Mesothelial cell of epicardium (in vitro differentiated cells): ENCODE data around the gene RYR2. TPM values are rescaled to one million over a fixed set of nuclear protein-coding genes. Genes with fewer than 3 reads are reported as not detected.
"Not testable (repeated sequence)": the region's sequence is repeated elsewhere in the genome, so short reads cannot be mapped to it uniquely, and the experiment has no call there.

Experiments
- DNase-seq, 2 experiments: peaks; one replicate each; pipeline ENCODE4 v3.0.0; 2021; ENCODE audit warnings: low spot score in 2 of 2; ENCODE audit not compliant: unreplicated experiment in 2 of 2
- H3K27ac Mint-ChIP-seq: 2 replicates; pipeline ENCODE4 v1.8.0; 2021; ENCODE audit warnings: mixed read lengths
- H3K27me3 Mint-ChIP-seq: 2 replicates; pipeline ENCODE4 v1.8.0; 2021; ENCODE audit warnings: low read depth, mixed read lengths
- H3K36me3 Mint-ChIP-seq: 2 replicates; pipeline ENCODE4 v1.8.0; 2021; ENCODE audit warnings: mixed read lengths
- H3K4me1 Mint-ChIP-seq: 2 replicates; pipeline ENCODE4 v1.8.0; 2021; ENCODE audit warnings: mixed read lengths
- H3K4me3 Mint-ChIP-seq: 2 replicates; pipeline ENCODE4 v1.8.0; 2021; ENCODE audit warnings: mild to moderate bottlenecking, moderate library complexity, mixed read lengths
- H3K9me3 Mint-ChIP-seq: 2 replicates; pipeline ENCODE4 v1.8.0; 2021; ENCODE audit warnings: mixed read lengths
- total RNA-seq: library from RNA; stranded (reverse); gene quantifications from 3 replicates; pipeline ENCODE4 v1.2.1, GENCODE V29; 2021
- TF ChIP-seq, protein P1 (sequence below): fragments of 200-600 bp; sonication (generic); IDR thresholded peaks from one replicate; pipeline ENCODE4 v1.5.0; 2021; ENCODE audit warnings: antibody characterized with exemption; ENCODE audit not compliant: unreplicated experiment

RYR2 gene
- total RNA-seq, 1 donor from 2014 or later: 6.1 TPM

- H3K36me3 Mint-ChIP-seq: no peaks in the 10 kb centered on the region
- no peak overlapping the region for H3K27ac Mint-ChIP-seq
These were observed 228.0 kb downstream of the RYR2 start for GRCh38 chr1:237269938-237270337.

DNA sequence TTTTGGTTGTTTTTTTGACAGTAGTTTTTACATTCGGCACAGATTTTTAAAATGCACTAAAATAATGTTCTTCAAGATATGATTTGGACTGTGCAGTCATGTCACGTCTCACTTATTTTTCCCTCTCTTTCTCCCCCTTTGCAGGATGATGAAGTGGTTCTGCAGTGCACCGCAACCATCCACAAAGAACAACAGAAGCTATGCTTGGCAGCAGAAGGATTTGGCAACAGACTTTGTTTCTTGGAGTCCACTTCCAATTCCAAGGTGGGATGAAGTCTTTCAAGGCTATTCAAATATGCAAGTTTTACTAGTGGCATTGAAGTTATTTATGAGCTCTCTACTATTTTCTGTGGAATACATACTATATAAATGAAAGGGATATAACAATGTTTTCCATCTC lies 228.4 kb downstream of the RYR2 start:
- no peaks in the 10 kb centered on the region for H3K4me1 Mint-ChIP-seq
- H3K27ac Mint-ChIP-seq: no peak overlapping the region
- no peaks in the 10 kb centered on the region for H3K36me3 Mint-ChIP-seq
- TF ChIP-seq, protein P1, sequence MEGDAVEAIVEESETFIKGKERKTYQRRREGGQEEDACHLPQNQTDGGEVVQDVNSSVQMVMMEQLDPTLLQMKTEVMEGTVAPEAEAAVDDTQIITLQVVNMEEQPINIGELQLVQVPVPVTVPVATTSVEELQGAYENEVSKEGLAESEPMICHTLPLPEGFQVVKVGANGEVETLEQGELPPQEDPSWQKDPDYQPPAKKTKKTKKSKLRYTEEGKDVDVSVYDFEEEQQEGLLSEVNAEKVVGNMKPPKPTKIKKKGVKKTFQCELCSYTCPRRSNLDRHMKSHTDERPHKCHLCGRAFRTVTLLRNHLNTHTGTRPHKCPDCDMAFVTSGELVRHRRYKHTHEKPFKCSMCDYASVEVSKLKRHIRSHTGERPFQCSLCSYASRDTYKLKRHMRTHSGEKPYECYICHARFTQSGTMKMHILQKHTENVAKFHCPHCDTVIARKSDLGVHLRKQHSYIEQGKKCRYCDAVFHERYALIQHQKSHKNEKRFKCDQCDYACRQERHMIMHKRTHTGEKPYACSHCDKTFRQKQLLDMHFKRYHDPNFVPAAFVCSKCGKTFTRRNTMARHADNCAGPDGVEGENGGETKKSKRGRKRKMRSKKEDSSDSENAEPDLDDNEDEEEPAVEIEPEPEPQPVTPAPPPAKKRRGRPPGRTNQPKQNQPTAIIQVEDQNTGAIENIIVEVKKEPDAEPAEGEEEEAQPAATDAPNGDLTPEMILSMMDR: no peak
- no peak overlapping the region for H3K4me3 Mint-ChIP-seq
- H3K9me3 Mint-ChIP-seq: no peaks in the 10 kb centered on the region
- no peaks in the 10 kb centered on the region for H3K27me3 Mint-ChIP-seq
- no peak for DNase-seq

More at GRCh38 chr1:237269938-237270337, 228.0 kb downstream of the RYR2 start:
- no peak for DNase-seq
- TF ChIP-seq, protein P1: no peak
- no peaks in the 10 kb centered on the region for H3K9me3 Mint-ChIP-seq
- no peak overlapping the region for H3K4me3 Mint-ChIP-seq
- no peaks in the 10 kb centered on the region for H3K27me3 Mint-ChIP-seq
- H3K4me1 Mint-ChIP-seq: no peaks in the 10 kb centered on the region

DNA sequence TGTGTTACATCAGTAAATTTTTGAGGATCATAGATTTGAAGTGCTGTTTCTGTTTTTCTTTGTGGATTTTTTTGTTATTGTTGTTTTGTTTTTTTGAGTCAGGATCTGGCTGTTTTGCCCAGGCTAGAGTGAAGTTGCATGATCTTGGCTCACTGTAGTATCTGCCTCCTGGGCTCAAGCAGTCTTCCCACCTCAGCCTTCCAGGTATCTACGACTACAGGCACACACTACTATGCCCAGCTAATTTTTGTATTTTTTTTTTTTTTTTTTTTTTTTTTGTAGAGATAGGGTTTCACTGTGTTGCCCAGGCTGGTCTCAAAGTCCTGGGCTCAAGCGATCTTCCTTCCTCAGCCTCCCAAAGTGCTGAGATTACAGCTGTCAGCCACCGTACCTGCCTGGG lies 236.0 kb downstream of the RYR2 start:
- not testable (repeated sequence) for H3K9me3 Mint-ChIP-seq, H3K4me3 Mint-ChIP-seq, H3K4me1 Mint-ChIP-seq, H3K27me3 Mint-ChIP-seq, H3K27ac Mint-ChIP-seq, DNase-seq, H3K36me3 Mint-ChIP-seq

DNA sequence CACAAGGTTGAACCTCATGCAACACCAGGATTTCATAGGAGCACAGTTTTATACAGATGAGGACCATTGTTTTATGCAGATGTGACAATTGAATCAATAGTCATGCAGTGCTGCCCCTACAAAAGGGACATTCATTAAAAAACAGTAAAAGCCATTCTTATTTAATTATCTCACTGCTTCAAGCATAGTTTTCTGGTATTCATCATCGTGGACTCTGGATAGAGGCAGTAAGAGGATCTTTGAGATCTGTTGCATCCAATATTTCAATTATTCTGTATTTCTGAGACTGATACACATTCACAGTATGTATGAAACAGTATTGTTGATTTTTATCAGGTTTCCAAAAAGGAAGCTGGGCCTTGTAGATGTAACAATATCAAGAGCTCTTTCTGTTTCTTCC lies 237.6 kb downstream of the RYR2 start:
- TF ChIP-seq, protein P1: no peak
- Mint-ChIP-seq H3K27me3 (no peaks in the 10 kb centered on the region), H3K9me3 (no peaks in the 10 kb centered on the region), H3K4me3 (no peak overlapping the region), H3K27ac (no peak overlapping the region), H3K4me1 (peaks cover 3% of the 10 kb centered on the region), H3K36me3 (no peaks in the 10 kb centered on the region)
- DNase-seq: no peak

- Mint-ChIP-seq H3K9me3 (peaks cover 1% of the 10 kb centered on the region), H3K36me3 (no peaks in the 10 kb centered on the region), H3K4me1 (peaks cover 3% of the 10 kb centered on the region), H3K4me3 (no peak overlapping the region), H3K27ac (no peak overlapping the region), H3K27me3 (no peaks in the 10 kb centered on the region)
- TF ChIP-seq, protein P1: no peak
- no peak for DNase-seq
These were observed 239.5 kb downstream of the RYR2 start for GRCh38 chr1:237281481-237281880.

- no peak for DNase-seq
- Mint-ChIP-seq H3K27me3 (no peaks in the 10 kb centered on the region), H3K4me1 (peaks cover 3% of the 10 kb centered on the region), H3K36me3 (no peaks in the 10 kb centered on the region), H3K27ac (no peak overlapping the region), H3K4me3 (no peak overlapping the region), H3K9me3 (peaks cover 9% of the 10 kb centered on the region)
- TF ChIP-seq, protein P1: no peak
These were observed 240.3 kb downstream of the RYR2 start for GRCh38 chr1:237282208-237282783.
